ENCODE data around the gene UNG. TPM values are rescaled to one million over a fixed set of nuclear protein-coding genes. Genes with fewer than 3 reads are reported as not detected.

Gene UNG
- polyA plus RNA-seq, 1 of the 3 experiments (the other 2 are of a cell fraction): 33.2 TPM

- TF ChIP-seq JUND (IDR thresholded peaks at IDR 0.05) (no peak), TEAD4 (IDR thresholded peaks at IDR 0.05; ENCODE audit: borderline replicate concordance, insufficient read depth) (no peak), EZH2phosphoT487 (IDR thresholded peaks at IDR 0.05; ENCODE audit: borderline replicate concordance, low read depth) (no peak), CHD2 (IDR thresholded peaks at IDR 0.05; ENCODE audit: low read length, partially characterized antibody) (no peak), RXRA (IDR thresholded peaks at IDR 0.05; ENCODE audit: borderline replicate concordance, low read depth) (no peak), GATA2 (CRISPR knock-in tag; IDR thresholded peaks at IDR 0.05) (no peak)
- no peak overlapping the region for H3K4me2 ChIP-seq
- no peak overlapping the region for H2AFZ ChIP-seq (ENCODE audit: low read depth)
- H3K79me2 ChIP-seq (ENCODE audit: insufficient read depth): peaks cover 14% of the 10 kb centered on the region
- WGBS (ENCODE audit: low lambda C conversion rate): 70% methylated on average over 2 of the region's 5 CpGs
- H3K4me1 ChIP-seq (ENCODE audit: control insufficient read depth in 1 of 2, insufficient read depth in 2 of 2, low read depth in 1 of 2, low read length in 1 of 2): peaks cover 0 to 9% of the 10 kb centered on the region in 2 experiments; a peak in 1 of 4 replicates
- H3K9ac ChIP-seq: no peak overlapping the region
- H4K20me1 ChIP-seq (ENCODE audit: insufficient read depth): no peaks in the 10 kb centered on the region
- H3K36me3 ChIP-seq (replicated peaks in 1 of 2; ENCODE audit: control insufficient read depth in 1 of 2, insufficient read depth in 2 of 2, low read length in 1 of 2): peaks cover 33 to 58% of the 10 kb centered on the region in 2 experiments
- H3K27me3 ChIP-seq (ENCODE audit: insufficient read depth): no peaks in the 10 kb centered on the region
- H3K27ac ChIP-seq (ENCODE audit: low read depth in 2 of 2, low read length in 1 of 2): no peak overlapping the region
- H3K9me2 ChIP-seq: no peaks in the 10 kb centered on the region
- DNase-seq: no peak
- peaks cover 4% of the 10 kb centered on the region for H3F3A ChIP-seq (replicated peaks; ENCODE audit: insufficient read depth)
- ChIA-PET CTCF (interaction anchor here (0.5 to 1.9 kb wide), 8 partner anchors 10 to 469 kb away, joined by 3 to 5 read pairs (median 3); no protein-coding TSS in a partner anchor), POLR2A (no interaction called here)
- no peaks in the 10 kb centered on the region for H3K9me3 ChIP-seq
- H3K4me3 ChIP-seq (ENCODE audit: low read depth in 2 of 2, low read length in 1 of 2): no peak overlapping the region
Measured at GRCh38 chr12:109087250-109087649, 10.1 kb upstream of the UNG start.

- Histone ChIP-seq H3K4me2 (no peak overlapping the region), H3K4me3 (ENCODE audit: low read depth in 2 of 2, low read length in 1 of 2) (no peak overlapping the region), H3K36me3 (replicated peaks in 1 of 2; ENCODE audit: control insufficient read depth in 1 of 2, insufficient read depth in 2 of 2, low read length in 1 of 2) (peaks cover 27 to 42% of the 10 kb centered on the region in 2 experiments), H3K27me3 (ENCODE audit: insufficient read depth) (no peaks in the 10 kb centered on the region), H3K79me2 (ENCODE audit: insufficient read depth) (peaks cover 23% of the 10 kb centered on the region), H4K20me1 (ENCODE audit: insufficient read depth) (no peaks in the 10 kb centered on the region), H3K9me3 (no peaks in the 10 kb centered on the region), H2AFZ (ENCODE audit: low read depth) (no peak overlapping the region), H3K9me2 (no peaks in the 10 kb centered on the region), H3K27ac (ENCODE audit: low read depth in 2 of 2, low read length in 1 of 2) (no peak overlapping the region), H3K4me1 (ENCODE audit: control insufficient read depth in 1 of 2, insufficient read depth in 2 of 2, low read depth in 1 of 2, low read length in 1 of 2) (peaks cover 0 to 20% of the 10 kb centered on the region in 2 experiments; a peak in 1 of 4 replicates), H3K9ac (no peak overlapping the region), H3F3A (replicated peaks; ENCODE audit: insufficient read depth) (peaks cover 4% of the 10 kb centered on the region)
- ChIA-PET CTCF (interaction anchor here (1.4 kb wide), 1 partner anchor 205 kb away, joined by 4 read pairs; no protein-coding TSS in a partner anchor), POLR2A (no interaction called here)
- no peak for DNase-seq
- WGBS (ENCODE audit: low lambda C conversion rate): 84% methylated on average over 6 of the region's 6 CpGs
- TF ChIP-seq MXI1 (IDR thresholded peaks at IDR 0.05; ENCODE audit: low read depth, low read length): no peak
- TF ChIP-seq GATA2 (CRISPR knock-in tag; IDR thresholded peaks at IDR 0.05): no peak
- no peak for TF ChIP-seq MEF2A (IDR thresholded peaks at IDR 0.05; ENCODE audit: borderline replicate concordance, low read depth)
- TF ChIP-seq ZBTB33 (IDR thresholded peaks at IDR 0.05; ENCODE audit: borderline replicate concordance, low read depth): no peak
- TF ChIP-seq TEAD4 (IDR thresholded peaks at IDR 0.05; ENCODE audit: borderline replicate concordance, insufficient read depth): no peak
- no peak for TF ChIP-seq RAD21 (IDR thresholded peaks at IDR 0.05; ENCODE audit: low read length)
- no peak for TF ChIP-seq RFX5 (IDR thresholded peaks at IDR 0.05; ENCODE audit: low read length)
- no peak for TF ChIP-seq USF2 (IDR thresholded peaks at IDR 0.05; ENCODE audit: borderline replicate concordance, low read depth, low read length)
- TF ChIP-seq CTCF (IDR thresholded peaks at IDR 0.05): no peak
- TF ChIP-seq SMC3 (IDR thresholded peaks at IDR 0.05; ENCODE audit: low read depth, low read length): no peak
- no peak for TF ChIP-seq EP300 (IDR thresholded peaks at IDR 0.05; ENCODE audit: borderline replicate concordance in 1 of 2, low read depth in 1 of 2, low read length in 1 of 2)
- TF ChIP-seq FOXM1 (IDR thresholded peaks at IDR 0.05; ENCODE audit: low read depth): no peak
- no peak for TF ChIP-seq FOSL2 (IDR thresholded peaks at IDR 0.05; ENCODE audit: borderline replicate concordance, low read depth)
- no peak for TF ChIP-seq ELF1 (IDR thresholded peaks at IDR 0.05)
- no peak for TF ChIP-seq REST (IDR thresholded peaks at IDR 0.05; ENCODE audit: low read depth, low read length)
Measured at GRCh38 chr12:109088818-109089217, 8.6 kb upstream of the UNG start.

Measured in SK-N-SH (cell line).